ENCODE data around the gene SH3TC2. TPM values are rescaled to one million over a fixed set of nuclear protein-coding genes. Genes with fewer than 3 reads are reported as not detected.

SH3TC2 gene
- total and polyA plus RNA-seq, 2 donors (not counting 1 experiment from before 2014, with no cell fraction given) = not detected

- Histone ChIP-seq H3K27me3 (replicated peaks in 1 of 4; ENCODE audit: control extremely low read depth in 1 of 4, control insufficient read depth in 3 of 4, insufficient read depth in 4 of 4, low read length in 3 of 4) (no peaks in the 10 kb centered on the region), H3K4me3 (ENCODE audit: control extremely low read depth in 1 of 5, extremely low read depth in 1 of 5, insufficient read depth in 1 of 5, low read depth in 2 of 5, low read length in 4 of 5) (no peak overlapping the region), H3K36me3 (replicated peaks in 1 of 2; ENCODE audit: control extremely low read depth in 1 of 2, control insufficient read depth in 1 of 2, extremely low read depth in 1 of 2, insufficient read depth in 2 of 2, low read length in 1 of 2) (no peaks in the 10 kb centered on the region), H4K20me1 (ENCODE audit: control insufficient read depth, insufficient read depth, low read length, poor library complexity, severe bottlenecking) (no peaks in the 10 kb centered on the region), H3K9ac (ENCODE audit: low read length) (no peak overlapping the region), H3K4me2 (replicated peaks; ENCODE audit: low read depth, low read length, poor library complexity, severe bottlenecking) (no peak overlapping the region), H3K27ac (ENCODE audit: low read length in 2 of 2) (no peak overlapping the region), H2AFZ (ENCODE audit: insufficient read depth, low read depth, low read length, poor library complexity, severe bottlenecking) (no peak overlapping the region), H3K4me1 (ENCODE audit: control insufficient read depth in 2 of 2, insufficient read depth in 2 of 2, low read length in 2 of 2) (no peaks in the 10 kb centered on the region), H3K9me3 (ENCODE audit: control extremely low read depth in 1 of 3, control insufficient read depth in 2 of 3, insufficient read depth in 1 of 3, low read length in 2 of 3) (no peaks in the 10 kb centered on the region), H3K79me2 (ENCODE audit: control insufficient read depth, insufficient read depth, low read length) (no peaks in the 10 kb centered on the region)
- Mint-ChIP-seq H3K27ac (no peak overlapping the region), H3K27me3 (no peaks in the 10 kb centered on the region), H3K4me1 (no peaks in the 10 kb centered on the region), H3K4me3 (no peak overlapping the region), H3K9me3 (ENCODE audit: insufficient read depth) (no peaks in the 10 kb centered on the region)
- ChIA-PET CTCF (interaction anchor here (15.6 kb wide), 1 partner anchor 292 kb away, joined by 373 read pairs; no protein-coding TSS in a partner anchor), POLR2A (no interaction called here)
- no peak for TF ChIP-seq CTCF (IDR thresholded peaks at IDR 0.05)
- no peak for TF ChIP-seq EZH2 (IDR thresholded peaks at IDR 0.05; ENCODE audit: borderline replicate concordance, insufficient read depth, low read depth, low read length, poor library complexity, severe bottlenecking)
- intact Hi-C loops (cut with micrococcal nuclease) = no loop called here
- DNase-seq (no peak), ATAC-seq (ENCODE audit: low read depth) (no peak)
- WGBS (ENCODE audit: insufficient coverage) = 82% methylated on average over 6 of the region's 6 CpGs
These were observed 34.7 kb downstream of the SH3TC2 start for GRCh38 chr5:149028161-149028560.

- Histone ChIP-seq H3K27me3 (replicated peaks in 1 of 4; ENCODE audit: control extremely low read depth in 1 of 4, control insufficient read depth in 3 of 4, insufficient read depth in 4 of 4, low read length in 3 of 4) (no peaks in the 10 kb centered on the region), H3K36me3 (replicated peaks in 1 of 2; ENCODE audit: control extremely low read depth in 1 of 2, control insufficient read depth in 1 of 2, extremely low read depth in 1 of 2, insufficient read depth in 2 of 2, low read length in 1 of 2) (no peaks in the 10 kb centered on the region), H4K20me1 (ENCODE audit: control insufficient read depth, insufficient read depth, low read length, poor library complexity, severe bottlenecking) (no peaks in the 10 kb centered on the region), H3K4me1 (ENCODE audit: control insufficient read depth in 2 of 2, insufficient read depth in 2 of 2, low read length in 2 of 2) (no peaks in the 10 kb centered on the region), H3K9ac (ENCODE audit: low read length) (no peak overlapping the region), H3K79me2 (ENCODE audit: control insufficient read depth, insufficient read depth, low read length) (no peaks in the 10 kb centered on the region), H3K4me2 (replicated peaks; ENCODE audit: low read depth, low read length, poor library complexity, severe bottlenecking) (no peak overlapping the region), H3K9me3 (ENCODE audit: control extremely low read depth in 1 of 3, control insufficient read depth in 2 of 3, insufficient read depth in 1 of 3, low read length in 2 of 3) (no peaks in the 10 kb centered on the region), H3K4me3 (ENCODE audit: control extremely low read depth in 1 of 5, extremely low read depth in 1 of 5, insufficient read depth in 1 of 5, low read depth in 2 of 5, low read length in 4 of 5) (no peak overlapping the region), H3K27ac (ENCODE audit: low read length in 2 of 2) (no peak overlapping the region), H2AFZ (ENCODE audit: insufficient read depth, low read depth, low read length, poor library complexity, severe bottlenecking) (no peak overlapping the region)
- TF ChIP-seq EZH2 (IDR thresholded peaks at IDR 0.05; ENCODE audit: borderline replicate concordance, insufficient read depth, low read depth, low read length, poor library complexity, severe bottlenecking) (no peak), CTCF (IDR thresholded peaks at IDR 0.05) (no peak)
- Mint-ChIP-seq H3K27ac (no peak overlapping the region), H3K4me3 (no peak overlapping the region), H3K9me3 (ENCODE audit: insufficient read depth) (no peaks in the 10 kb centered on the region), H3K4me1 (no peaks in the 10 kb centered on the region), H3K27me3 (no peaks in the 10 kb centered on the region)
- WGBS (ENCODE audit: insufficient coverage) = 93% methylated on average over 12 of the region's 12 CpGs
- POLR2A ChIA-PET = no interaction called here
- ATAC-seq (ENCODE audit: low read depth) (no peak), DNase-seq (no peak)
- intact Hi-C loops (cut with micrococcal nuclease) = no loop called here
- CTCF ChIA-PET = interaction anchor here (1.5 to 15.6 kb wide), 3 partner anchors 8 to 291 kb away, joined by 4 to 373 read pairs (median 10); no protein-coding TSS in a partner anchor
These were observed 35.2 kb downstream of the SH3TC2 start for GRCh38 chr5:149027636-149028035.

Measured in B cell (primary cell).